HepG2 (cell line): ENCODE measurements around the gene TBXAS1. TPM values are rescaled to one million over a fixed set of nuclear protein-coding genes. Genes with fewer than 3 reads are reported as not detected.

Source experiments
- ATAC-seq: fragments of 200-7000 bp; cut with Tn5 transposase; 3 replicates; pipeline ENCODE4 v1.9.1; 2020; ENCODE audit warnings: mild to moderate bottlenecking, moderate library complexity
- BruUV-seq: library from RNA; stranded (reverse); fragments of 400-500 nt; replicated peaks from 2 replicates; lab custom pipeline; 2021; lab: Mats Ljungman, UMichigan
- CTCF ChIA-PET: fragments of 300-600 bp; formaldehyde crosslinking; extraction: SDS; loops from one replicate; lab custom pipeline; 2021; ENCODE audit warnings: low total read pairs, inconsistent platforms, low intra/inter-chr PET ratio; lab: Yijun Ruan, JAX
- POLR2A ChIA-PET: fragments of 350-600 bp; sonication (Branson Sonifier 250); formaldehyde crosslinking; loops from one replicate; lab custom pipeline; 2020; ENCODE audit warnings: antibody characterized with exemption, inconsistent platforms; lab: Yijun Ruan, JAX
- DNase-seq: peaks from one replicate; pipeline ENCODE4 v3.0.0-alpha.2; 2015; ENCODE audit warnings: low spot score
- FAIRE-seq: peaks from 3 replicates; lab custom pipeline; 2011; peaks lifted over from hg19 to GRCh38; lab: Jason Lieb, UNC
- H2AFZ ChIP-seq: one replicate; pipeline ENCODE4 v1.6.1; 2011; ENCODE audit warnings: low read length, inconsistent platforms
- H3K27ac ChIP-seq: fragments of 300-600 bp; 3 replicates; pipeline ENCODE4 v1.8.0; 2011; ENCODE audit warnings: mixed run types, mild to moderate bottlenecking, mixed read lengths, low read length, inconsistent platforms; ENCODE audit not compliant: insufficient read depth; ENCODE audit errors: extremely low read length
- H3K27me3 ChIP-seq, 2 experiments: fragments of 200-600 bp in 1 of 2; 2 replicates in 1 of 2; 3 replicates in 1 of 2; pipeline versions ENCODE4 v1.6.0 to v1.8.0; 2011; ENCODE audit warnings: low read length in 2 of 2, mild to moderate bottlenecking in 2 of 2, moderate library complexity in 2 of 2, inconsistent platforms in 1 of 2; ENCODE audit not compliant: insufficient read depth in 2 of 2, control insufficient read depth in 1 of 2
- H3K36me3 ChIP-seq, 2 experiments: fragments of 200-600 bp in 1 of 2; replicated peaks in 1 of 2; 2 replicates in 1 of 2; 3 replicates in 1 of 2; pipeline versions ENCODE4 v1.5.1 to v1.8.0; 2011; ENCODE audit warnings: low read length in 2 of 2, inconsistent platforms in 1 of 2; ENCODE audit not compliant: insufficient read depth in 2 of 2, control insufficient read depth in 1 of 2
- H3K4me1 ChIP-seq: 2 replicates; pipeline ENCODE4 v1.5.1; 2012; ENCODE audit warnings: low read length, inconsistent platforms; ENCODE audit not compliant: insufficient read depth
- H3K4me2 ChIP-seq: 2 replicates; pipeline ENCODE4 v1.6.0; 2011; ENCODE audit warnings: low read depth, low read length, inconsistent platforms
- H3K4me3 ChIP-seq, 3 experiments: fragments of 200-600 bp in 1 of 3; sonication (generic), shearing (Covaris generic) in 1 of 3; replicated peaks in 1 of 3; 2 replicates each; pipeline ENCODE4 v1.5.1; 2011 to 2016; ENCODE audit warnings: low read length in 3 of 3, inconsistent platforms in 2 of 3, low read depth in 2 of 3, mild to moderate bottlenecking in 2 of 3, control low read depth in 1 of 3, mixed read lengths in 1 of 3; ENCODE audit not compliant: insufficient read depth in 1 of 3
- H3K79me2 ChIP-seq: one replicate; pipeline ENCODE4 v1.6.1; 2011; ENCODE audit warnings: low read length, inconsistent platforms; ENCODE audit not compliant: insufficient read depth
- H3K9ac ChIP-seq: 2 replicates; pipeline ENCODE4 v1.6.0; 2011; ENCODE audit warnings: mild to moderate bottlenecking, low read depth, low read length, inconsistent platforms; ENCODE audit not compliant: insufficient read depth
- H3K9me3 ChIP-seq: 2 replicates; pipeline ENCODE4 v1.5.1; 2012; ENCODE audit warnings: mild to moderate bottlenecking, low read length
- H4K20me1 ChIP-seq: 2 replicates; pipeline ENCODE4 v1.6.0; 2011; ENCODE audit warnings: inconsistent platforms, mild to moderate bottlenecking, low read length, moderate library complexity; ENCODE audit not compliant: insufficient read depth
- ARNT2 ChIP-seq: sonication (generic); formaldehyde crosslinking; IDR thresholded peaks from 2 replicates; pipeline ENCODE4 v1.8.0; 2022; ENCODE audit warnings: mild to moderate bottlenecking, low read depth, missing genetic modification reagents, moderate library complexity
- CSRNP2 ChIP-seq: sonication (generic); formaldehyde crosslinking; conservative IDR thresholded peaks from 2 replicates; pipeline ENCODE4 v1.8.0; 2022; ENCODE audit warnings: low read depth, missing genetic modification reagents
- HNRNPH1 ChIP-seq: fragments of 200-400 bp; formaldehyde crosslinking; optimal IDR thresholded peaks from 2 replicates; pipeline ENCODE3; 2017; ENCODE audit warnings: mild to moderate bottlenecking, low read depth, low read length
- NCOA2 ChIP-seq: sonication (generic); formaldehyde crosslinking; IDR thresholded peaks from 2 replicates; pipeline ENCODE4 v1.8.0; 2022; ENCODE audit warnings: inconsistent platforms
- RFX3 ChIP-seq: IDR thresholded peaks from 2 replicates; pipeline ENCODE4 v1.6.1; 2016; ENCODE audit warnings: missing biosample characterization, missing genetic modification reagents
- SSRP1 ChIP-seq: IDR thresholded peaks from 2 replicates; pipeline ENCODE4 v1.6.1; 2016; ENCODE audit warnings: control low read depth
- TOPORS ChIP-seq: sonication (generic); formaldehyde crosslinking; IDR thresholded peaks from 2 replicates; pipeline ENCODE4 v1.8.0; 2023; ENCODE audit warnings: mild to moderate bottlenecking, missing genetic modification reagents
- YEATS4 ChIP-seq: sonication (generic); formaldehyde crosslinking; IDR thresholded peaks from 2 replicates; pipeline ENCODE4 v1.4.0; 2020; ENCODE audit warnings: missing genetic modification reagents, borderline replicate concordance
- ZBTB21 ChIP-seq: sonication (generic); formaldehyde crosslinking; IDR thresholded peaks from 2 replicates; pipeline ENCODE4 v1.4.0; 2020; ENCODE audit warnings: missing genetic modification reagents
- ZBTB42 ChIP-seq: sonication (generic); formaldehyde crosslinking; IDR thresholded peaks from 2 replicates; pipeline ENCODE4 v1.5.0; 2020; ENCODE audit warnings: mild to moderate bottlenecking, missing genetic modification reagents
- ZFP36 ChIP-seq: fragments of 150-350 bp; IDR thresholded peaks from 2 replicates; pipeline ENCODE4 v1.6.1; 2018; ENCODE audit warnings: borderline replicate concordance, low read length, low read depth; ENCODE audit not compliant: partially characterized antibody
- WGBS: methylation state at CpG from one replicate; pipeline ENCODE4 v1.1.6; 2017; ENCODE audit warnings: low lambda C conversion rate; 5-methylcytosine and 5-hydroxymethylcytosine counted together
- in situ Hi-C: cut with HindIII; loops from 2 replicates; pipeline ENCODE4 v1.10.0; 2017; ENCODE audit warnings: low pct_unique_long_range_greater_than_20kb; ENCODE audit not compliant: extremely low pct_ligation_motif_present
- intact Hi-C: fragments of 100-400 bp; cut with micrococcal nuclease; formaldehyde crosslinking; loops from one replicate; pipeline ENCODE4 v1.10.0; 2022; ENCODE audit not compliant: unreplicated experiment
- polyA plus RNA-seq, 8 experiments: library from polyadenylated mRNA; depleted of rRNA in 3 of 8; stranded (reverse) in 7 of 8; unstranded in 1 of 8; fragments of >200 nt; fragmentation: Illumina TruSeq in 4 of 8; extraction: Trizol in 4 of 8; gene quantifications; 2 replicates each; pipeline versions ENCODE4 v1.2.1 to v1.2.3, GENCODE V29; 2011 to 2016; ENCODE audit warnings: low read depth in 4 of 8, missing spikeins in 1 of 8, mixed read lengths in 1 of 8; ENCODE audit not compliant: insufficient read depth in 1 of 8
- total RNA-seq, 5 experiments: library from RNA; depleted of rRNA; stranded (reverse); fragments of >200 nt; fragmentation: Illumina TruSeq; extraction: Trizol; gene quantifications; 2 replicates each; pipeline ENCODE4 v1.2.3, GENCODE V29; 2016; ENCODE audit warnings: low read depth in 1 of 5

The TBXAS1 gene
- total and polyA plus RNA-seq, 2 of the 13 experiments (the other 11 are each of a cell fraction or from before 2014, with no cell fraction given), result 4.0 to 4.9 TPM

- Histone ChIP-seq H3K27me3 (peaks cover 1 to 11% of the 10 kb centered on the region in 2 experiments; a peak in 1 of 5 replicates), H3K4me2 (no peak overlapping the region), H3K9ac (no peak overlapping the region), H3K9me3 (no peaks in the 10 kb centered on the region), H4K20me1 (no peaks in the 10 kb centered on the region), H3K36me3 (no peaks in the 10 kb centered on the region), H3K4me1 (no peaks in the 10 kb centered on the region), H2AFZ (no peak overlapping the region), H3K79me2 (no peaks in the 10 kb centered on the region), H3K4me3 (no peak overlapping the region), H3K27ac (no peak overlapping the region)
- POLR2A ChIA-PET, result no interaction called here
- no peak for FAIRE-seq
- intact Hi-C loops, result no loop called here
- CTCF ChIA-PET, result no interaction called here
- no peak for DNase-seq
- WGBS, result 76% methylated on average over 5 of the region's 5 CpGs
- BruUV-seq, result no TSS peak
- no peak for ATAC-seq
- TF ChIP-seq NCOA2 (CRISPR knock-in tag), result no peak
- no peak for TF ChIP-seq ZBTB21
- TF ChIP-seq YEATS4, result no peak
- no peak for TF ChIP-seq SSRP1
- no peak for TF ChIP-seq RFX3 (CRISPR knock-in tag)
- TF ChIP-seq CSRNP2, result no peak
- TF ChIP-seq ZFP36, result no peak
- TF ChIP-seq ARNT2 (CRISPR knock-in tag), result no peak
- no peak for TF ChIP-seq ZBTB42 (CRISPR knock-in tag)
- TF ChIP-seq HNRNPH1, result no peak
- no peak for TF ChIP-seq TOPORS (CRISPR knock-in tag)
- in situ Hi-C loops, result no loop called here
Measured at GRCh38 chr7:139897422-139898090, 68.5 kb downstream of the TBXAS1 start.
